GM10266 (cell line): Measurements from ENCODE around the gene SP8.

Experiments used
- DNase-seq: peaks from one replicate; pipeline ENCODE4 v3.0.0; 2012; ENCODE audit errors: extremely low spot score
- CTCF ChIP-seq: IDR thresholded peaks from 2 replicates; pipeline ENCODE4 v1.5.1; 2012; ENCODE audit warnings: mild to moderate bottlenecking, low read depth; ENCODE audit not compliant: control insufficient read depth, insufficient read depth; ENCODE audit errors: missing control alignments

The SP8 gene

GRCh38 chr7:20794676-20795075, 8.0 kb upstream of the SP8 start:
- no peak for TF ChIP-seq CTCF
- no peak for DNase-seq

GRCh38 chr7:20793694-20794394, 7.2 kb upstream of the SP8 start:
- TF ChIP-seq CTCF = no peak
- no peak for DNase-seq

GRCh38 chr7:20793248-20793647, 6.6 kb upstream of the SP8 start:
- DNase-seq = no peak
- no peak for TF ChIP-seq CTCF

- DNase-seq = no peak
- no peak for TF ChIP-seq CTCF
These were observed 5.1 kb upstream of the SP8 start for GRCh38 chr7:20791538-20792434.

- TF ChIP-seq CTCF = no peak
- no peak for DNase-seq
These were observed 3.7 kb upstream of the SP8 start for GRCh38 chr7:20790375-20790774.

GRCh38 chr7:20788420-20788990, 1.8 kb upstream of the SP8 start:
- no peak for TF ChIP-seq CTCF
- DNase-seq = no peak

- no peak for DNase-seq
- TF ChIP-seq CTCF = no peak
These were observed 1.2 kb upstream of the SP8 start for GRCh38 chr7:20787660-20788419.
